ENCODE data around the gene IER3. TPM values are rescaled to one million over a fixed set of nuclear protein-coding genes. Genes with fewer than 3 reads are reported as not detected.
A peak's percentile ranks its signal among the peaks of the same experiment; 100 is the strongest.

The IER3 gene
- total and polyA plus RNA-seq, 9 of the 15 experiments (the other 6 are each of a cell fraction or from before 2014, with no cell fraction given) = 1.5 to 30.0 (median 11.5) TPM

DNA sequence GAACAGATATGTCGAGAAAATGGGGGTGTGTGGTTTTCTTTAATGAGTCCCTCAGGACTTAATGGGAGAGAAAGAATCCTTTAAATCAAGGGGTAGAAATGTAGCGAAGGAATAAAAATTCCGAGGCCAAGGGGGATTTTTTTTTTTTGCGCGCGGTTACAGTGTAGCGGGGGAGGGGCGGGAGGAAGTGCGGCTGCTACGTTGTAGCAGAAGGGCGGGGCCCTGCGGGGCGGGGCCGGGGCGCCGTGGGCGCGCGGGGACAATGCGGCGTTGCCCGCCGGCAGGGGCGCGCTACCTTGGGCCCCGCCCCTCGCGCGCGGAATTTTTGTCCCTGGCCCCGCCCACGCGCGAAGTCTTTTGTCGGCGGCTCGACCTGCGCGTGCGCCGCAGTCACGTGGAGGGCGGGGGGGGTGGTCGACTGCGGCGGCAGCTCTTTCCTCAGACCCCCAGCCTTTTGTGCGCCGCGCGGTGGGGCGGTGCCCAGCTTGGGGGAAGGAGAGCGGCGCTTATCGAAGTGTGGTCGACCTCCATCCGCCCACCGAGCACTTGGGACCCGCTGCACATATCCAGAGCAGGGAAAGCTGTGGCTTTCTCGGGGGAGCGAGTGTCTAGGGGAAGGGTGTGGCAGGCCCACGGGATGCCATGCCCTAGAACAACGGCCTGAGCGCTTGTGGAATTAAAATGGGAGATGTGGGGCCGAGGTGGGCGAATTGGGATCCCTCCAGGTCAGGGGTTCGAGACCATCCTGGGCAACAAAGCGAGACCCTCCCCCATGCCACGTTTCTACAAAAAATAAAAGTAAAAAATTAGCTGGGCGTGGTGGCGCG, 22.9 kb downstream of the IER3 start (continued):
- TF ChIP-seq GATA2 (CRISPR knock-in tag; IDR thresholded peaks at IDR 0.05) (no peak), NR1H2 (CRISPR knock-in tag; IDR thresholded peaks at IDR 0.05) (0 out of 2 replicates have a peak, but pooled peaks have one; percentile 36), STAT5B (CRISPR knock-in tag; IDR thresholded peaks at IDR 0.05) (no peak), NFXL1 (CRISPR knock-in tag; IDR thresholded peaks at IDR 0.05) (no peak), MEF2D (tag; conservative IDR thresholded peaks at IDR 0.05; ENCODE audit: low read depth) (no peak), ATF7 (IDR thresholded peaks at IDR 0.05) (peak; percentile 56; the same call in 1 of the 2 replicates), U2AF2 (optimal IDR thresholded peaks at IDR 0.05; ENCODE audit: low read depth, low read length) (no peak), ZNF445 (CRISPR knock-in tag; IDR thresholded peaks at IDR 0.05; ENCODE audit: low read depth) (peak; percentile 53), ETV5 (CRISPR knock-in tag; IDR thresholded peaks at IDR 0.05; ENCODE audit: low read depth) (no peak), ZNF316 (IDR thresholded peaks at IDR 0.05) (no peak), ZNF436 (CRISPR knock-in tag; IDR thresholded peaks at IDR 0.05) (no peak), RB1 (IDR thresholded peaks at IDR 0.05; ENCODE audit: low read depth) (peak; percentile 98), GATAD2B (IDR thresholded peaks at IDR 0.05; ENCODE audit: borderline replicate concordance) (peak; percentile 94; the same call in 1 of the 2 replicates), EWSR1 (IDR thresholded peaks at IDR 0.05; ENCODE audit: borderline replicate concordance, low read depth, partially characterized antibody) (no peak), ETS2 (tag; IDR thresholded peaks at IDR 0.05; ENCODE audit: borderline replicate concordance, poor library complexity, severe bottlenecking) (no peak)
- TF ChIP-seq, protein P1, sequence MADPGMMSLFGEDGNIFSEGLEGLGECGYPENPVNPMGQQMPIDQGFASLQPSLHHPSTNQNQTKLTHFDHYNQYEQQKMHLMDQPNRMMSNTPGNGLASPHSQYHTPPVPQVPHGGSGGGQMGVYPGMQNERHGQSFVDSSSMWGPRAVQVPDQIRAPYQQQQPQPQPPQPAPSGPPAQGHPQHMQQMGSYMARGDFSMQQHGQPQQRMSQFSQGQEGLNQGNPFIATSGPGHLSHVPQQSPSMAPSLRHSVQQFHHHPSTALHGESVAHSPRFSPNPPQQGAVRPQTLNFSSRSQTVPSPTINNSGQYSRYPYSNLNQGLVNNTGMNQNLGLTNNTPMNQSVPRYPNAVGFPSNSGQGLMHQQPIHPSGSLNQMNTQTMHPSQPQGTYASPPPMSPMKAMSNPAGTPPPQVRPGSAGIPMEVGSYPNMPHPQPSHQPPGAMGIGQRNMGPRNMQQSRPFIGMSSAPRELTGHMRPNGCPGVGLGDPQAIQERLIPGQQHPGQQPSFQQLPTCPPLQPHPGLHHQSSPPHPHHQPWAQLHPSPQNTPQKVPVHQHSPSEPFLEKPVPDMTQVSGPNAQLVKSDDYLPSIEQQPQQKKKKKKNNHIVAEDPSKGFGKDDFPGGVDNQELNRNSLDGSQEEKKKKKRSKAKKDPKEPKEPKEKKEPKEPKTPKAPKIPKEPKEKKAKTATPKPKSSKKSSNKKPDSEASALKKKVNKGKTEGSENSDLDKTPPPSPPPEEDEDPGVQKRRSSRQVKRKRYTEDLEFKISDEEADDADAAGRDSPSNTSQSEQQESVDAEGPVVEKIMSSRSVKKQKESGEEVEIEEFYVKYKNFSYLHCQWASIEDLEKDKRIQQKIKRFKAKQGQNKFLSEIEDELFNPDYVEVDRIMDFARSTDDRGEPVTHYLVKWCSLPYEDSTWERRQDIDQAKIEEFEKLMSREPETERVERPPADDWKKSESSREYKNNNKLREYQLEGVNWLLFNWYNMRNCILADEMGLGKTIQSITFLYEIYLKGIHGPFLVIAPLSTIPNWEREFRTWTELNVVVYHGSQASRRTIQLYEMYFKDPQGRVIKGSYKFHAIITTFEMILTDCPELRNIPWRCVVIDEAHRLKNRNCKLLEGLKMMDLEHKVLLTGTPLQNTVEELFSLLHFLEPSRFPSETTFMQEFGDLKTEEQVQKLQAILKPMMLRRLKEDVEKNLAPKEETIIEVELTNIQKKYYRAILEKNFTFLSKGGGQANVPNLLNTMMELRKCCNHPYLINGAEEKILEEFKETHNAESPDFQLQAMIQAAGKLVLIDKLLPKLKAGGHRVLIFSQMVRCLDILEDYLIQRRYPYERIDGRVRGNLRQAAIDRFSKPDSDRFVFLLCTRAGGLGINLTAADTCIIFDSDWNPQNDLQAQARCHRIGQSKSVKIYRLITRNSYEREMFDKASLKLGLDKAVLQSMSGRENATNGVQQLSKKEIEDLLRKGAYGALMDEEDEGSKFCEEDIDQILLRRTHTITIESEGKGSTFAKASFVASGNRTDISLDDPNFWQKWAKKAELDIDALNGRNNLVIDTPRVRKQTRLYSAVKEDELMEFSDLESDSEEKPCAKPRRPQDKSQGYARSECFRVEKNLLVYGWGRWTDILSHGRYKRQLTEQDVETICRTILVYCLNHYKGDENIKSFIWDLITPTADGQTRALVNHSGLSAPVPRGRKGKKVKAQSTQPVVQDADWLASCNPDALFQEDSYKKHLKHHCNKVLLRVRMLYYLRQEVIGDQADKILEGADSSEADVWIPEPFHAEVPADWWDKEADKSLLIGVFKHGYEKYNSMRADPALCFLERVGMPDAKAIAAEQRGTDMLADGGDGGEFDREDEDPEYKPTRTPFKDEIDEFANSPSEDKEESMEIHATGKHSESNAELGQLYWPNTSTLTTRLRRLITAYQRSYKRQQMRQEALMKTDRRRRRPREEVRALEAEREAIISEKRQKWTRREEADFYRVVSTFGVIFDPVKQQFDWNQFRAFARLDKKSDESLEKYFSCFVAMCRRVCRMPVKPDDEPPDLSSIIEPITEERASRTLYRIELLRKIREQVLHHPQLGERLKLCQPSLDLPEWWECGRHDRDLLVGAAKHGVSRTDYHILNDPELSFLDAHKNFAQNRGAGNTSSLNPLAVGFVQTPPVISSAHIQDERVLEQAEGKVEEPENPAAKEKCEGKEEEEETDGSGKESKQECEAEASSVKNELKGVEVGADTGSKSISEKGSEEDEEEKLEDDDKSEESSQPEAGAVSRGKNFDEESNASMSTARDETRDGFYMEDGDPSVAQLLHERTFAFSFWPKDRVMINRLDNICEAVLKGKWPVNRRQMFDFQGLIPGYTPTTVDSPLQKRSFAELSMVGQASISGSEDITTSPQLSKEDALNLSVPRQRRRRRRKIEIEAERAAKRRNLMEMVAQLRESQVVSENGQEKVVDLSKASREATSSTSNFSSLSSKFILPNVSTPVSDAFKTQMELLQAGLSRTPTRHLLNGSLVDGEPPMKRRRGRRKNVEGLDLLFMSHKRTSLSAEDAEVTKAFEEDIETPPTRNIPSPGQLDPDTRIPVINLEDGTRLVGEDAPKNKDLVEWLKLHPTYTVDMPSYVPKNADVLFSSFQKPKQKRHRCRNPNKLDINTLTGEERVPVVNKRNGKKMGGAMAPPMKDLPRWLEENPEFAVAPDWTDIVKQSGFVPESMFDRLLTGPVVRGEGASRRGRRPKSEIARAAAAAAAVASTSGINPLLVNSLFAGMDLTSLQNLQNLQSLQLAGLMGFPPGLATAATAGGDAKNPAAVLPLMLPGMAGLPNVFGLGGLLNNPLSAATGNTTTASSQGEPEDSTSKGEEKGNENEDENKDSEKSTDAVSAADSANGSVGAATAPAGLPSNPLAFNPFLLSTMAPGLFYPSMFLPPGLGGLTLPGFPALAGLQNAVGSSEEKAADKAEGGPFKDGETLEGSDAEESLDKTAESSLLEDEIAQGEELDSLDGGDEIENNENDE (IDR thresholded peaks at IDR 0.05; ENCODE audit: low read depth, low read length) = peak; percentile 2
